HL-60 (cell line): ENCODE measurements around the gene LIFR.

ENCODE experiments used
- DNase-seq, 2 experiments: peaks; one replicate each; pipeline ENCODE4 v3.0.0-alpha.2; 2010 to 2020; ENCODE audit warnings: low read depth in 1 of 2, low spot score in 1 of 2
- H3K27ac ChIP-seq: fragments of 250-450 bp; sonication (Bioruptor Pico); replicated peaks from 2 replicates; pipeline ENCODE4 v1.5.1; 2020; ENCODE audit warnings: mild to moderate bottlenecking, moderate library complexity
- H3K27me3 ChIP-seq: fragments of 250-450 bp; sonication (Bioruptor Pico); 2 replicates; pipeline ENCODE4 v1.5.1; 2021; ENCODE audit warnings: mild to moderate bottlenecking, moderate library complexity; ENCODE audit not compliant: insufficient read depth, poor library complexity, severe bottlenecking
- H3K4me3 ChIP-seq: replicated peaks from 2 replicates; pipeline ENCODE4 v1.5.1; 2011; ENCODE audit warnings: mild to moderate bottlenecking, control low read depth, low read length; ENCODE audit not compliant: insufficient read depth
- CTCF ChIP-seq: IDR thresholded peaks from one replicate; pipeline ENCODE4 v1.5.1; 2011; ENCODE audit warnings: low read length, control low read depth, inconsistent platforms; ENCODE audit not compliant: insufficient read depth
- GABPA ChIP-seq: IDR thresholded peaks from 2 replicates; pipeline ENCODE4 v1.6.1; 2012; ENCODE audit warnings: low read depth
- POLR2AphosphoS5 ChIP-seq: IDR thresholded peaks from 2 replicates; pipeline ENCODE4 v1.6.1; 2012; ENCODE audit warnings: low read depth
- REST ChIP-seq: IDR thresholded peaks from 2 replicates; pipeline ENCODE4 v1.6.1; 2012; ENCODE audit warnings: low read depth; ENCODE audit not compliant: insufficient replicate concordance
- SPI1 ChIP-seq: IDR thresholded peaks from 2 replicates; pipeline ENCODE4 v1.6.1; 2012; ENCODE audit warnings: low read depth, mild to moderate bottlenecking, borderline replicate concordance

Gene LIFR

GRCh38 chr5:38494763-38495162 is 61.7 kb downstream of the LIFR start:
- TF ChIP-seq GABPA (no peak), SPI1 (no peak)
- no peak overlapping the region for H3K27ac ChIP-seq
- H3K4me3 ChIP-seq, result no peak overlapping the region
- DNase-seq, result no peak
- peaks cover 4% of the 10 kb centered on the region for H3K27me3 ChIP-seq

- no peak for DNase-seq
- Histone ChIP-seq H3K4me3 (no peak overlapping the region), H3K27ac (no peak overlapping the region), H3K27me3 (peaks cover 4% of the 10 kb centered on the region)
- TF ChIP-seq REST (no peak), GABPA (no peak), POLR2AphosphoS5 (no peak), SPI1 (no peak)
These were observed 62.3 kb downstream of the LIFR start for GRCh38 chr5:38494175-38494574.

GRCh38 chr5:38483805-38484398 is 72.5 kb downstream of the LIFR start:
- Histone ChIP-seq H3K4me3 (no peak overlapping the region), H3K27ac (no peak overlapping the region), H3K27me3 (peaks cover 6% of the 10 kb centered on the region)
- TF ChIP-seq CTCF, result no peak
- TF ChIP-seq POLR2AphosphoS5, result no peak
- no peak for TF ChIP-seq REST
- TF ChIP-seq GABPA, result no peak
- DNase-seq, result no peak

GRCh38 chr5:38479315-38479904 is 77.0 kb downstream of the LIFR start:
- Histone ChIP-seq H3K27me3 (peaks cover 5% of the 10 kb centered on the region), H3K4me3 (no peak overlapping the region), H3K27ac (no peak overlapping the region)
- DNase-seq, result no peak
- TF ChIP-seq POLR2AphosphoS5, result no peak
- no peak for TF ChIP-seq SPI1
- TF ChIP-seq GABPA, result no peak
- no peak for TF ChIP-seq CTCF
- no peak for TF ChIP-seq REST
